ENCODE data around the gene ITGA7. TPM values are rescaled to one million over a fixed set of nuclear protein-coding genes. Genes with fewer than 3 reads are reported as not detected.
"Not testable (repeated sequence)": the region's sequence is repeated elsewhere in the genome, so short reads cannot be mapped to it uniquely, and the experiment has no call there.

The ITGA7 gene
- total and polyA plus RNA-seq, 9 donors = 4.9 to 69.6 (median 25.9) TPM

GRCh38 chr12:55654511-55655214, 53.0 kb downstream of the ITGA7 start:
- intact Hi-C loops (cut with DNase I) = no loop called here
- no peak for TF ChIP-seq CTCF (IDR thresholded peaks at IDR 0.05)
- no peak for TF ChIP-seq POLR2A (IDR thresholded peaks at IDR 0.05)
- TF ChIP-seq EP300 (IDR thresholded peaks at IDR 0.05) = no peak
- H3K27ac ChIP-seq = no peak overlapping the region
- no peaks in the 10 kb centered on the region for H3K36me3 ChIP-seq
- DNase-seq = no peak
- H3K4me3 ChIP-seq = no peak overlapping the region
- no peaks in the 10 kb centered on the region for H3K9me3 ChIP-seq
- WGBS, 3 donors = 89 to 92% (median 91%) methylated on average over 17 of the region's 17 CpGs
- H3K27me3 ChIP-seq = no peaks in the 10 kb centered on the region
- peaks cover 6% of the 10 kb centered on the region for H3K4me1 ChIP-seq (ENCODE audit: insufficient read depth)

- Histone ChIP-seq H3K9me3 (no peaks in the 10 kb centered on the region), H3K27ac (no peak overlapping the region), H3K27me3 (no peaks in the 10 kb centered on the region), H3K4me3 (no peak overlapping the region), H3K36me3 (no peaks in the 10 kb centered on the region), H3K4me1 (ENCODE audit: insufficient read depth) (no peaks in the 10 kb centered on the region)
- intact Hi-C loops (cut with DNase I) = no loop called here
- no peak for DNase-seq
- 60 to 67% (median 62%) methylated on average over 3 of the region's 3 CpGs for WGBS, 3 donors
- TF ChIP-seq CTCF (IDR thresholded peaks at IDR 0.05) (no peak), EP300 (IDR thresholded peaks at IDR 0.05) (no peak), POLR2A (IDR thresholded peaks at IDR 0.05) (no peak)
Observed at GRCh38 chr12:55653031-55653430, 54.7 kb downstream of the ITGA7 start.

GRCh38 chr12:55652352-55652751, 55.4 kb downstream of the ITGA7 start:
- intact Hi-C loops (cut with DNase I) = no loop called here
- Histone ChIP-seq H3K9me3 (no peaks in the 10 kb centered on the region), H3K4me1 (ENCODE audit: insufficient read depth) (no peaks in the 10 kb centered on the region), H3K27ac (no peak overlapping the region), H3K4me3 (no peak overlapping the region), H3K36me3 (no peaks in the 10 kb centered on the region), H3K27me3 (no peaks in the 10 kb centered on the region)
- WGBS, 3 donors = 72 to 84% (median 82%) methylated on average over 3 of the region's 3 CpGs
- no peak for DNase-seq
- TF ChIP-seq POLR2A (IDR thresholded peaks at IDR 0.05) (no peak), CTCF (IDR thresholded peaks at IDR 0.05) (no peak), EP300 (IDR thresholded peaks at IDR 0.05) (no peak)

GRCh38 chr12:55651299-55651683, 56.4 kb downstream of the ITGA7 start:
- H3K27ac ChIP-seq = no peak overlapping the region
- H3K36me3 ChIP-seq = no peaks in the 10 kb centered on the region
- TF ChIP-seq POLR2A (IDR thresholded peaks at IDR 0.05) (no peak), EP300 (IDR thresholded peaks at IDR 0.05) (no peak), CTCF (IDR thresholded peaks at IDR 0.05) (no peak)
- peaks cover 0 to 3% of the 10 kb centered on the region in 2 donors for H3K9me3 ChIP-seq
- WGBS, 3 donors = 73 to 78% (median 74%) methylated on average over 5 of the region's 5 CpGs
- no peak for DNase-seq
- intact Hi-C loops (cut with DNase I) = no loop called here
- no peaks in the 10 kb centered on the region for H3K27me3 ChIP-seq
- no peak overlapping the region for H3K4me3 ChIP-seq
- peaks cover under 1% of the 10 kb centered on the region for H3K4me1 ChIP-seq (ENCODE audit: insufficient read depth)

GRCh38 chr12:55650620-55651298, 56.9 kb downstream of the ITGA7 start:
- intact Hi-C loops (cut with DNase I); H3K4me3 ChIP-seq; H3K36me3 ChIP-seq; H3K27me3 ChIP-seq; H3K27ac ChIP-seq; DNase-seq; H3K4me1 ChIP-seq (ENCODE audit: insufficient read depth); H3K9me3 ChIP-seq: not testable (repeated sequence)
- WGBS, 3 donors = 57 to 60% (median 58%) methylated on average over 4 of the region's 4 CpGs

All from ovary (tissue), 9 donors.